Hepatocyte (in vitro differentiated cells): ENCODE results near the gene SBNO2.
A peak's percentile ranks its signal among the peaks of the same experiment; 100 is the strongest.

Experiments
- CTCF ChIP-seq: fragments of 200-600 bp; sonication (generic); IDR thresholded peaks from 2 replicates; pipeline ENCODE4 v1.5.1; 2016; ENCODE audit warnings: antibody characterized with exemption, mild to moderate bottlenecking; ENCODE audit not compliant: poor library complexity
- EZH2 ChIP-seq: fragments of 200-600 bp; sonication (generic); IDR thresholded peaks from 2 replicates; pipeline ENCODE4 v1.6.1; 2016; ENCODE audit warnings: antibody characterized with exemption, mild to moderate bottlenecking, borderline replicate concordance

GRCh38 chr19:1064661-1065605 is 109.1 kb downstream of the SBNO2 start:
- TF ChIP-seq CTCF: peak; percentile 62
- TF ChIP-seq EZH2: no peak
